OCI-LY3 (cell line): ENCODE data around the gene LGR4.

Source experiments
- CTCF ChIP-seq: fragments of 200-600, 300-600 bp; sonication (generic); IDR thresholded peaks from 2 replicates; pipeline ENCODE4 v1.5.1; 2014; ENCODE audit warnings: antibody characterized with exemption, low read length, low read depth
- EZH2phosphoT487 ChIP-seq: fragments of 200-600 bp; shearing (Covaris generic); IDR thresholded peaks from 2 replicates; pipeline ENCODE4 v1.6.1; 2018; ENCODE audit warnings: antibody characterized with exemption, mixed run types, low read depth

- TF ChIP-seq CTCF (no peak), EZH2phosphoT487 (no peak)
These were observed 70.7 kb downstream of the LGR4 start for GRCh38 chr11:27401833-27402316.
